Ramos (cell line): ENCODE results near the gene CREM.

ENCODE experiments used
- in situ Hi-C: fragments of 300-500 bp; cut with MboI; formaldehyde crosslinking; loops from one replicate; pipeline ENCODE4 v1.14.3; 2022; ENCODE audit warnings: low sequenced_read_pairs; ENCODE audit not compliant: unreplicated experiment

Gene CREM

GRCh38 chr10:35251373-35252100 lies 124.9 kb downstream of the CREM start:
- in situ Hi-C loops, result no loop called here

DNA sequence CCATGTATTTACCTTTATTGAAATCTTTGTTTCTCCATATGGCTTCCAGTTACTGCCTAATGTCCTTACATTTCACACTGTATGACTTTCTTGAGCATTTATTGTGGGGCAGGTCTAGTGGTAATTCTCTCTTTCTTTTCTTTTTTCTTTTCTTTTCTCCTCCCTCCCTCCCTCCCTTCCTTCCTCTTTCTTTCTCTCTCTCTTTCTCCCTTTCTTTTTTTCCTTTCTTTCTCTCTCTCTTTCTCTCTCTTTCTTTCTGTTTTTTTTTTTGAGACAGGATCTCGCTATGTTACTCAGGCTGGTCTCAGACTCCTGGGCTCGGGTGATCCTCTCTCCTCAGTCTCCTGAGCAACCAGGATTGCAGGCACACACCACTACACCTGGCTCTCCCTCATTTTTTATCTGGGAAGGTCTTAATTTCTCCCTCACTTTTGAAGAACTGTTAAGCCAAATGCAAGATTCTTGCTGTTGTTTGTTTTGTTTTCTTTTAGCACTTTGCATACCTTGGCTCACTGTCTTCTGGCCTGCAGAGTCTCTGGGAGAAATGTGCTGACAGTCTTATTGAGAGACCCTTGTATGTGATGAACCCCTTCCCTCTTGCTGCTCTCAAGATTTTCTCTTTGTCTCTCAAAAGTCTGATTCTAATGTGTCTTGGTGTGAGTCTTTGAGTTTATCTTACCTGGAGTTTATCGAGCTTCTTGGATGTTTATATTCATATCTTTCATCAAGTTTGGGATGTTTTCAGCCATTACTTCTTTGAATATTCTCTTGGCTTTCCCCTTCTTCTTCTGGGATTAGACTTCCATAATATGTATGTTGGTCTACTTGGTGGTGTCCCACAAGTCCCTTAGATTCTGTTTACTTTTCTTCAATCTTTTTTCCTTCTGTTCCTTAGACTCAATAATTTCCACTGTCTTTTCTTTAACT lies 130.7 kb downstream of the CREM start:
- in situ Hi-C loops, result no loop called here

- in situ Hi-C loops, result no loop called here
Measured at GRCh38 chr10:35259769-35260397, 133.2 kb downstream of the CREM start.

GRCh38 chr10:35262436-35262835 lies 135.8 kb downstream of the CREM start:
- in situ Hi-C loops, result no loop called here
